Brain microvascular endothelial cell (primary cell): ENCODE results near the gene MYG1.

Source experiments
- DNase-seq: peaks from one replicate; pipeline ENCODE4 v3.0.0-alpha.2; 2020
- H3K27ac ChIP-seq: fragments of 250-450 bp; sonication (Bioruptor Pico); 2 replicates; pipeline ENCODE4 v1.5.1; 2020; ENCODE audit warnings: mild to moderate bottlenecking, moderate library complexity
- H3K27me3 ChIP-seq: fragments of 250-450 bp; sonication (Bioruptor Pico); replicated peaks from 2 replicates; pipeline ENCODE4 v1.5.1; 2020; ENCODE audit warnings: mild to moderate bottlenecking
- H3K36me3 ChIP-seq: fragments of 250-450 bp; sonication (Bioruptor Pico); replicated peaks from 2 replicates; pipeline ENCODE4 v1.5.1; 2020; ENCODE audit warnings: mild to moderate bottlenecking
- H3K4me3 ChIP-seq: 2 replicates; pipeline ENCODE4 v1.5.1; 2011; ENCODE audit warnings: low read depth, mild to moderate bottlenecking, control low read depth, low read length, moderate library complexity
- in situ Hi-C: cut with HindIII; loops from 2 replicates; pipeline ENCODE4 v1.10.0; 2017; ENCODE audit warnings: low sequenced_read_pairs, low pct_ligation_motif_present
- TF ChIP-seq, protein P1 (sequence below): IDR thresholded peaks from 2 replicates; pipeline ENCODE4 v1.5.1; 2011; ENCODE audit warnings: low read depth, mild to moderate bottlenecking, moderate library complexity, low read length, control low read depth, inconsistent platforms; ENCODE audit errors: missing control alignments

The MYG1 gene

DNA sequence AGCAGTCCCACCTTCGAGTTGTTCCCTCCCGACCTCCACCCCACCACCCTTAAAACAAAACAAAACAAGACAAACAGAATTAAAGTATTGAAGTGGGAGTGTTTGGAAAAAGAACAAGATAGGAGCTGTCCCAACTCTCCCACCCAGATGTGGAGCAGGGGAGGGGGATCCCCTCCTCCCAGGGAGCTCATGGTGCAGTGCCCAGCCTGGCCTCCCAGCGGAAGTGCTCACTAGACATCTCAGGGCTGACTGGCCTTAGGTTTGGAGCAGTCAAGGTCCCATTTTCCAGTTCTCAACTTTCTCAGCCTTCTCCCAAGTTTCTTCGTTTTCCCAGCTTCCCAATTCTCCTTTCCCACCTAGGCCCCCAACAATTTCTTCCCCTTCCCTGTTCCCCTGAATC, 33.8 kb downstream of the MYG1 start:
- TF ChIP-seq, protein P1, sequence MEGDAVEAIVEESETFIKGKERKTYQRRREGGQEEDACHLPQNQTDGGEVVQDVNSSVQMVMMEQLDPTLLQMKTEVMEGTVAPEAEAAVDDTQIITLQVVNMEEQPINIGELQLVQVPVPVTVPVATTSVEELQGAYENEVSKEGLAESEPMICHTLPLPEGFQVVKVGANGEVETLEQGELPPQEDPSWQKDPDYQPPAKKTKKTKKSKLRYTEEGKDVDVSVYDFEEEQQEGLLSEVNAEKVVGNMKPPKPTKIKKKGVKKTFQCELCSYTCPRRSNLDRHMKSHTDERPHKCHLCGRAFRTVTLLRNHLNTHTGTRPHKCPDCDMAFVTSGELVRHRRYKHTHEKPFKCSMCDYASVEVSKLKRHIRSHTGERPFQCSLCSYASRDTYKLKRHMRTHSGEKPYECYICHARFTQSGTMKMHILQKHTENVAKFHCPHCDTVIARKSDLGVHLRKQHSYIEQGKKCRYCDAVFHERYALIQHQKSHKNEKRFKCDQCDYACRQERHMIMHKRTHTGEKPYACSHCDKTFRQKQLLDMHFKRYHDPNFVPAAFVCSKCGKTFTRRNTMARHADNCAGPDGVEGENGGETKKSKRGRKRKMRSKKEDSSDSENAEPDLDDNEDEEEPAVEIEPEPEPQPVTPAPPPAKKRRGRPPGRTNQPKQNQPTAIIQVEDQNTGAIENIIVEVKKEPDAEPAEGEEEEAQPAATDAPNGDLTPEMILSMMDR, result no peak
- no peak for DNase-seq
- H3K27ac ChIP-seq, result no peak overlapping the region
- in situ Hi-C loops, result no loop called here
- no peak overlapping the region for H3K4me3 ChIP-seq
- H3K27me3 ChIP-seq, result peaks cover 28% of the 10 kb centered on the region
- H3K36me3 ChIP-seq, result no peaks in the 10 kb centered on the region

DNA sequence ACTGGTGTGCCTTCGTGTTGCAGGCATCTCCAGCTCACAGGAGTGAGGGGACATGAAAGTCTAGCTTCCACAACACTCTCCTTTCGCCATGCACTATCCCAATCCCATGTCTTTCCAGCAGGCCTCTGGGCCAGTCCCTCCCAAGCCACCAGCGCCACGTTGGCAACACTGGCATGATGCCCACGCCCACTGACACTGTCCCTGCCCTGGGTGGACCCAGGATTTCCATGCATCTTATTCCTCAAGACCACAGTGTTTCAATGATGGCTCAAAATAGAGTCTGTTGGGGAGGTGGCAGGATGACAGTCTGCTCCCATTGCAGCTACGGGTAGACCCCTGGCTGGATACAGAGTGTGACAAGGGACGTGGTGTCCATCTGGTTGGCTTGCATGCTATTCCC, 34.4 kb downstream of the MYG1 start:
- peaks cover 32% of the 10 kb centered on the region for H3K27me3 ChIP-seq

DNA sequence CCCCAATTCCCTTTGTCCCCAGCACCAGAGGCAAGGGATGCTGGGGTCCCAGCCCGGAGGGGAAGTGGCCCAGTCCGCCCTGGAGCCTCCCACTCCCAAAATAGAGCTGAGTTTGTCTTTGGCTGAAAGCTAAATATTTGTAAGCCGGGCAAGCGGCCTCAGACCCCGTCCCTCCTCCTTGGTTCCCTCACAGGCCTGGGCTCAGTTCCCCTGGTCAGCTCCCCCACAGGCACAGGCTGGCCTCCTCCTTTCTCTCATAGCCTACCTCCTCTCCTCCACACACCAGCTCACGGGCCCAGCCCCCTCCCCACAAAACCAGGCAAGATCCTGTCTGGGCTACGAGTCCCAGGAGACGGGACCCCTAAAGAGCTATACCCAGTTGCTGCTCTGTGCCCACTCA, 35.3 kb downstream of the MYG1 start:
- peaks cover 32% of the 10 kb centered on the region for H3K27me3 ChIP-seq
- no peak overlapping the region for H3K4me3 ChIP-seq
- TF ChIP-seq, protein P1, result no peak
- no peaks in the 10 kb centered on the region for H3K36me3 ChIP-seq
- no peak overlapping the region for H3K27ac ChIP-seq
- DNase-seq, result no peak
- in situ Hi-C loops, result no loop called here

More for the DNA sequence above, 34.4 kb downstream of the MYG1 start:
- H3K4me3 ChIP-seq, result no peak overlapping the region
- in situ Hi-C loops, result no loop called here
- DNase-seq, result no peak
- H3K27ac ChIP-seq, result no peak overlapping the region
- no peaks in the 10 kb centered on the region for H3K36me3 ChIP-seq
- TF ChIP-seq, protein P1, result no peak

DNA sequence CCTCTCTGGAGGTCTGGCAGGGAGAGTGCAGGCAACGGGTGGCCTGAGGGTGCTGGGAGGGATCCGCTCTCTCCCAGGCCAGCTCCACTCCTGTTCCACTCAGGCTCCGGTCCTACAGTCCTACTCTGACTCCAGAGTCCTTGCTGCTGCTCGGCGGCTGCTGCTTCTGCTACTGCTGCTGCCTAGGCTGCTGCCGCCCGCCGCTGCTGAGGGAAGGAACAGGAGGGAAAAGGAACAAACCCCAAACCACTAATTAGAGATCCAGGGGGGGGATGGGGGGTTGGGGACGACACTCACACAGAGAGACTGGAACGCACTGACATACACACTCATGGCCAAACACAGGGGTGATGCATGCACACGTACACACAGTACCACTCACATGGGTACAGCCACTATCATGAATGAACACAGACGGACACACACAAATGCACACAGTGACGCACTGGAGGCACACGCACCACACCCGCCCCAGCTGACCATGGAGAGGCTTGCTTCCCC, 36.7 kb downstream of the MYG1 start, which contains the start of gene SP7:
TSS of gene SP7 (minus strand) at position 174 of the 501 bp plus-strand sequence. CDS start 708 bp downstream, outside the sequence.
- H3K27ac ChIP-seq, result no peak within 1 kb of the TSS
- in situ Hi-C loops, result no loop called here
- TF ChIP-seq, protein P1, result no peak
- no peak for DNase-seq
- H3K27me3 ChIP-seq, result peaks cover 32% of the 10 kb centered on the region
- no peaks in the 10 kb centered on the region for H3K36me3 ChIP-seq
- no peak within 1 kb of the TSS for H3K4me3 ChIP-seq

DNA sequence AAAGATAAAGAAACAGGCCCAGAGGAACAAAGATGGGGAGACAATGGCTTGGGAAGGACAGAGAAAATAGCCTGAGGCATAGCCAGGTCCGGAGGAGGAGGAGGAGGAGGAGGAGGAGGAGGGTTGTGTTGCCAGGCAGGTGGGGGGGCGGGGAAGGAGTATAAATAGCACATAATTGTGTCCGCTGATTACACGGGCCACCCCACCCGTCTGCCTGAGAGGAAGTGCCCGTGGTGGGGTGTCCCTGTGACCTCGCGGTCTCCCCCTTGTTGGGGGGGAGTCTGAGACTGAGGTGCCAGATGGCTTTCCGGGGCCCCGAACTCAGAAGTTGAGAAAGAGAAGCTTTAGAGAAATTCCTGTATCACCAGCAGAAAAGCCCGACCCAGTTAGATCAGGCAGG, 38.5 kb downstream of the MYG1 start:
- DNase-seq, result no peak
- in situ Hi-C loops, result no loop called here

More for the DNA sequence above, 38.5 kb downstream of the MYG1 start:
- Histone ChIP-seq H3K36me3 (no peaks in the 10 kb centered on the region), H3K27me3 (peaks cover 25% of the 10 kb centered on the region), H3K27ac (no peak overlapping the region), H3K4me3 (no peak overlapping the region)
- TF ChIP-seq, protein P1, result no peak
